Glomerular visceral epithelial cell (primary cell): ENCODE measurements around the gene RRP36.
A peak's percentile ranks its signal among the peaks of the same experiment; 100 is the strongest.
"Not testable (repeated sequence)": the region's sequence is repeated elsewhere in the genome, so short reads cannot be mapped to it uniquely, and the experiment has no call there.

Experiments
- DNase-seq: peaks from one replicate; pipeline ENCODE4 v3.0.0-alpha.2; 2016; ENCODE audit errors: extremely low spot score

RRP36 gene

GRCh38 chr6:43037706-43038105 lies 16.3 kb downstream of the RRP36 start:
- DNase-seq = no peak

GRCh38 chr6:43038727-43039126 lies 17.3 kb downstream of the RRP36 start:
- DNase-seq = no peak

- DNase-seq = no peak
Measured at GRCh38 chr6:43040542-43041257, 19.3 kb downstream of the RRP36 start.

DNA sequence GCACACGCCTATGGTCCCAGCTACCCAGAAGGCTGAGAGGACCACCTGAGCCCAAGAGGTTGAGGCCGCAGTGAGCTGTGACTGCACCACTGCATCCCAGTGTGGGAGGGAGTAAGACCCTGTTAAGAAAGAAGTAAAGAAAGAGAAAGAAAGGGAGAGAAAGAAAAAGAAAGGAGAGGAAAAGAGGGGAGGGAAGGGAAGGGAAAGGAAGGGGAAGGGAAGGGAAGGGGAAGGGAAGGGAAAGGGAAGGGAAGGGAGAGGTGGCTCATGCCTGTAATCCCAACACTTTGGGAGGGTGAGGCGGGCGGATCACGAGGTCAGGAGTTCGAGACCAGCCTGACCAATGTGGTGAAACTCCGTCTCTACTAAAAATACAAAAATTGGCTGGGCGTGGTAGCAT lies 20.1 kb downstream of the RRP36 start:
- DNase-seq = not testable (repeated sequence)

DNA sequence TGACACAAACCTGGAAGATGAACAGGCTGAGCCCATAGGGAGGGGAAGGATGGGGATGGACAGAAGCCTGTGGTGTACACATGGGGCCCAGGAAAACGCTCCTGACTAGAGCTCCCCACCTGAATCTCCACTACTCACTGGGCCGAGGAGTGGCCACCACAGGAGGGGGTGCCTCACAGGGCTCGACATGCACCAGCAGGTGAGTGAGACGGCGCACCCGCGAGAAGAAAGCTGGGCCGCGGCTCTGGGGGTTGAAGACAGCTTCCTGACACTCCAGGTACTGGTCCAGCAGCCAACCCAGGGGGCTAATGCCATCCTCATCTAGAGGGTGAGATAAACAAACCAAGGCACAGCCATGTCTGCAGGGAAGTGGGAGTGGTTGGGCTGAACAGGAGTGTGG lies 21.9 kb downstream of the RRP36 start:
- no peak for DNase-seq

DNA sequence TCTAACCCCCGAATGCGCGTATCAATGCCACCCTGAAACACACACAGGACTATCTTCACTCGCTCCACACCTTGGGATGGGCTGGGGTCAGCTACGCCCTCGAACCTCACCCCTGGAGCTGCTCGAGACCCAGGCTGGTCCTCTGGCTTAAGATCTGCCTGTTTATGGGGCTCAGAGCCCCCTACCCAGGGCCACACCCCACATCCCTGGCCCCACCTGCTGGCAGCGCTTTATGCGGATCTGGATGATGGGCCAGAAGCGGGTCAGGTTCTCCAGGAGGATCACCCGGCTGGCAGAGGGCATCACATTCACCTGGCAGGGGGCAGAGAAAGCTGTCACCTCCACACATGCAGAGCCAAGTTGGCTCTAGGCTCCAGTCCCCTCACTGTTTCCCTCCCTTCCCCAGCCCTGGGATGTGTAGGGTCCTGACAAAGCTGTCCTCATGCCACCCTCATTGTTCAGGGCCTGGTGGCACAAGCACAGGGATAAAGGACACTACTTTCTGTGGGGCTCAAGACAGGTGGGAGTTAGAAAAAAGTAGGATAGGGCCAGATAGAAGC lies 24.0 kb downstream of the RRP36 start:
- no peak for DNase-seq

GRCh38 chr6:43047998-43048397 lies 26.6 kb downstream of the RRP36 start:
- DNase-seq = no peak

- no peak for DNase-seq
Measured at GRCh38 chr6:43050981-43051380, 29.6 kb downstream of the RRP36 start.

GRCh38 chr6:43052225-43052841 lies 30.9 kb downstream of the RRP36 start:
- DNase-seq = no peak

DNA sequence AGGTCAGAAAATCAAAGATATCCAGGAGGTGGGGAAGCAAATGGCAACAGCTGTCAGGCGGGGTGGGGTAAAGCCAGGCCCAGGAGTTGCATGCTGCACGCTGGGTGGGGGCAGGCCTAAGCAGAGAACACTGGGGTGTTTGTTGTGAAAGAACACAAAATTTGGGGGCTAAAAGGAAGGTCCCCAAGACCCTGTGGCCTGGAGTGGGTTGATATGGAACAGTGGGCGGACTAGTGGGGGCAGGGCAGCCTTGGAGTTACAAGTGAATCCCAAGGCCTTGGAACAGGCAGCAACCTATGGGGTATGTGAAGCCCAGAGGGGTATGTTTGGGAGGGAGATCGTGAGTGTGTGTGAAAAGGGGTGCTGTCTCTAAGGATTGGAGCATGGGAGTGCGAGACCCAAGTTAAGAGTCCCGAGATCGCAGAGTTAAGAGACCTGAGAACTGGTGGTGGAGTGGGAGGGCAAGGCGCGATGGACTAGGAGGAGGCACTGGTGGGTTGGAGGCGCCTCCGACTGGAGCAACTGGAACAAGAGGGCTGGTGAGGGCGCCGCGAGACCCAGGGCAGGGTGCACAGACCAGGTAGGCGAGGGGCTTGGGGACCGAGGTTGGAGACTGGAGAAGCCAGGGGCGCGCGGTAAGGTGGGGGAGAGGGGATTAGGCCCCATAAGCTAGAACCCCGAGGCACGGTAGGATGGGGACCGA lies 31.6 kb downstream of the RRP36 start:
- peak; percentile 31 for DNase-seq

DNA sequence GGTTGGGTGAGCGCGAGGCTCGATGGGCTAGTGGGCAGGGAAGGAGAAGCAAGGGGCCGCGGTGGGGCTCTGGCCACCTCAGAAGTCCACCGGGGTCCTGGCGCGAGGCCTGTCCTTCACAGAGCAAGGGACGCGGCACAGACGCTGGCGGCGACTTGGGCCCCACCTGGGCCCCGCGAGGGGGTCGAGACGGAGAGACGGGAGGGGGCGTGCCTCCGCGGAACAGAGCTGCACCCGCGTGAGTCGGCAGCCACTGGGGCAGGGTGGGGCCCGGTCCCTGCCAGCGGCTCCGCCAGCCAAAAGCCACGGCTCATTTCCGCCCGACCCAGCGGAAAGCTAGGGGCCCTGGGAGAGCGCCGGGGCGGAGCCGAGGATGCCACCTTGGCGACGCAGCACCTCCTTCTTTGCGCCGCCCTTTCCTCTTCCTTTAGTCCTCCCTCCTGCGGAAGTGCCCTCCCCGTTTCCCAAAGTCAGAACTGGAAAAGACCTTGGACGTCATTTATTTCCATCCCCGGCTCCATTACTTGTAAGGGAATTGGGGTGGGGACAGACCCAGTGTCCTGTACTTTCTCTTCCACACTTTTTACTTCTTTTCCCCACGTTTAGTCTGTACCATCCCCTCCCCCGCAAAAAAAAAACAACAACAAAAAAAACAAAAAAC lies 32.3 kb downstream of the RRP36 start, which contains the start of gene CUL7:
TSS of gene CUL7 (minus strand) at position 307 of the 661 bp plus-strand sequence. CDS start 1,063 bp downstream, outside the sequence.
- peak; percentile 96 for DNase-seq

DNA sequence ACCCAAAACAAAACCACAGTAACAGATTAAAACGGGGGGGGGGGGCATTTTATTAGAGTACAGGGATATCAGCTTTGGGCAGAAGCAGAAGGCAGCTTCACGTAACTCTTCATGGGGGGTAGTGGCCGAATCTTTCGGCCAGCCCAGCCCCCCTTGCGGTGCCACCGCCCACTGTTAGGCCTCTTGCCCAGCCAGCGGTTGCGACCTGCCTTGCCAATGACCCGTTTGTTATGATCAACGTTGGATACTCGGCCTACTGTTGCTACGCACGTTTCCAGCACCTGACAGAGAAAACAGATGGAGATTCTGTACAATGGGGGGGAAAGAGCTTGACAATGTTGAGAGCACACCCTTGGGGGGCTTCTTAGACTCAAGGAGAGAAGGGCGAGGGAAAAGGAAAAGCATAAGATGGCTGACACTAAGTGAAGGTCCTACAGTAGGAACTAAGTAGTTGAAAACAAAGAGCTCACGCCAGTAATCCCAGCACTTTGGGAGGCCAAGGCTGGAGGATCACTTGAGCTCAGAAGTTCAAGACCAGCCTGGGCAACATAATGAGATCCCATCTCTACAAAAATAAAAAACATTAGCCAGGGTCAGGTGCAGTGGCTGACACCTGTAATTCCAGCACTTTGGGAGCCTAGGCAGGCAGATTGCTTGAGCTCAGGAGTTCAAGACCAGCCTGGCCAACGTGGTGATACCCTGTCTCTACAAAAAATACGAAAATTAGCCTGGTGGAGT lies 33.0 kb downstream of the RRP36 start:
- DNase-seq = no peak

GRCh38 chr6:43055966-43056365 lies 34.5 kb downstream of the RRP36 start:
- no peak for DNase-seq

DNA sequence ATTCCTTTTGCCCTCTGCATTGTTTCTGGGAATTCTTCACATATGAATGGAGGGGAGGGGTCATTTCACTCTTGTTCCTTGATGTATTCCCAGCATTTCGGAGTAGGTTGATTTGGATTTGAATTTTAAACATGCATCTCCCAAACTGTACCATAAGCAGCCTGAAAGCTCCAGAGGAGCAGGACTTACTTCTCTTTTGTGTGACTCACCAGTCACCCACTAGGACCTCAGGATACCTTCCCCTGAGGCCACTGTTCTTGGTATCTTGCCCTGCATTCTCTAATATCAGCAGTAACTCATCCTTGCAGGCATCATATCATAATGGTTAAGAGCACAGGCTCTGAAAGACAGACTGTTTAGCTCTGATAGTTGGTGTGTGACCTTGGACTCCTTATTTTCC lies 37.1 kb downstream of the RRP36 start:
- no peak for DNase-seq

DNA sequence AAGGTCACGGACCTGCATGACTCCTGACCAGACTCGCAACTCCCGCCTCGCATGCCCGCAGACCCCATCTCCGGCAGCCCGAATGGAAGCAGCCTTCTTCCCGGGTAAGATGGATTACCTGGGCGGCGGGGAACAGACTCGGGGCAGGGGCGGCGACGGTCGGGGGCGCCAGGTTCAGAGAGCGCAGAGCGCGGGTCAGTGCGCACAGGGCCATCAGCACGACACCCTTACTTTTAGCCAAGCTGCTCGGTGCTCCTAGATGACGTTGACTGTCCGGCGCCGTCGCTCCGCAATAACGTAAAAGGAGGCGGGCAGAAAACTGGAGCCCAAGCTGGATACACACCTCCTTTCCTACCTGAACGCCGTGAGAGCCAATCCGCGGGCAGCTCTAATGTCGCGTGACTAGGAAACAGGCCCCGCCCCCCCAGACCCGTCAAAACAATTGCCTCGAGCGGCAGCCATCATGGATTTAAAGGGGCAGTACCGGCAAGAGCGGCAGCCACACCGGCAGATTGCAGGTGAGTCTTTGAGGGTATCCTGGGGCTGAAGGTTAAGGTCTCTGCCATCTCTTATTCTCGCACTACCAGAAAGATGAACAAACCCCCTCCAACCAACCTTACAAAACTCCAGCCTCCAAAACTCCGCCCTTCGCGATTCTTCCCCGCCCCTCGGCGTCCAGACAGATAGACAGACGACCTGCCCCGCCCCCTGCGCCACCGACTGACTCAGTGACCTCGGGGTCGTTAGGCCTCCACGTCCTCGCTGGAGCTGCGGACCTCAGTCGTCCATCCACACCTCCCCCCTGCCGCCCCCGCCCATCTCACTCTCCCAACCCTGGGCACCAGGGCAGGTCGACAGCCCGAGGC lies 38.0 kb downstream of the RRP36 start, which contains the start of the genes KLC4 and MRPL2:
TSS of gene KLC4 (plus strand) at position 464 of the 866 bp plus-strand sequence. CDS start 1,705 bp downstream, outside the sequence.
TSS of gene MRPL2 (minus strand) at position 267 of the 866 bp plus-strand sequence. CDS start at position 214, 53 bp downstream.
- peak; percentile 98 for DNase-seq

GRCh38 chr6:43060034-43060754 lies 38.8 kb downstream of the RRP36 start:
- DNase-seq = peak; percentile 32

DNA sequence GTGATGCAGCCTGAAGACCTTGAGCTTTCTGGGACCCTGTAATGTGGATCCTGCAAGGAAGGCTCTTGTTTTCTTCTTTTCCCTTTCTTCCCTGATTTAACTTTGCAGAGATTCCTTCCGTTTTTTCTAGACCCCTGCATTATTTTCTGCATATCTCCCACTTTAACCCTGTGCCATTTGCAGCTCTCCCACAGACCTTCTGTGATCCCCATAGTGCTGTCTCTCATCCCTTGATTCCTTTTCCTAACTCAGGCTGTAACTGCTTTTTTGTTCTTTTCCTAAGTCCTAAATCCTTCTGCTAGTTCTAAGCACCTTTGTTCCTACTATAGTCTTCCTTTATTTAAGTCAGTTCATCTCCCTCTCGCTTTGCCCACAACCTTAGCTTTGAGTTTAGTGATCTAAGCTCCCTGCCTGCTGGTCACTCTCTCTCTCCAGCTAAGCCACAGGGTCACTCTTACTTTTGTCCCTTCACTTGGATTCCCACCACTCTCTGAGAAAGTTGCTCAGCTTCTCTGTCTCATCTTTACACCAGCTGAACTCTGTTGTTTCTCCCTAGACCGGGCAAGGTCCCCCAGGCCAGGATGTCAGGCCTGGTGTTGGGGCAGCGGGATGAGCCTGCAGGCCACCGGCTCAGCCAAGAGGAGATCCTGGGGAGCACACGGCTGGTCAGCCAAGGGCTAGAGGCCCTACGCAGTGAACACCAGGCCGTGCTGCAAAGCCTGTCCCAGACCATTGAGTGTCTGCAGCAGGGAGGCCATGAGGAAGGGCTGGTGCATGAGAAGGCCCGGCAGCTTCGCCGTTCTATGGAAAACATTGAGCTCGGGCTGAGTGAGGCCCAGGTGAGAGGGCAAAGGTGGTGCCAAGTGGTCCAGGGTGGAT lies 39.6 kb downstream of the RRP36 start:
- DNase-seq = no peak

- DNase-seq = no peak
Measured at GRCh38 chr6:43061861-43062260, 40.4 kb downstream of the RRP36 start.
